SW480 (cell line): ENCODE data around the gene TAPBP.
"Not testable (repeated sequence)": the region's sequence is repeated elsewhere in the genome, so short reads cannot be mapped to it uniquely, and the experiment has no call there.

Experiments used
- DNase-seq: peaks from one replicate; pipeline ENCODE4 v3.0.0-alpha.2; 2016; ENCODE audit warnings: low spot score

The TAPBP gene

GRCh38 chr6:33296797-33297405 is 17.0 kb downstream of the TAPBP start:
- no peak for DNase-seq

GRCh38 chr6:33295621-33296369 is 18.1 kb downstream of the TAPBP start:
- no peak for DNase-seq

- DNase-seq: no peak
Measured at GRCh38 chr6:33294086-33294823, 19.6 kb downstream of the TAPBP start.

- DNase-seq: no peak
Measured at GRCh38 chr6:33292996-33293682, 20.7 kb downstream of the TAPBP start.

- DNase-seq: no peak
Measured at GRCh38 chr6:33290459-33290858, 23.4 kb downstream of the TAPBP start.

- no peak for DNase-seq
Measured at GRCh38 chr6:33289784-33290315, 24.0 kb downstream of the TAPBP start.

GRCh38 chr6:33288921-33289783 is 24.7 kb downstream of the TAPBP start, which contains the start of the genes PFDN6 and WDR46:
Gene PFDN6 (plus strand): TSS chr6:33289601. CDS start chr6:33289857, 256 bp downstream.
Gene WDR46 (minus strand): TSS chr6:33289239. CDS start chr6:33289170, 69 bp downstream.
- peak; percentile 89 for DNase-seq

GRCh38 chr6:33288141-33288920 is 25.5 kb downstream of the TAPBP start:
- DNase-seq: no peak

- no peak for DNase-seq
Measured at GRCh38 chr6:33286946-33287914, 26.6 kb downstream of the TAPBP start.

- DNase-seq: not testable (repeated sequence)
Measured at GRCh38 chr6:33285214-33285613, 28.7 kb downstream of the TAPBP start.

GRCh38 chr6:33280539-33280938 is 33.3 kb downstream of the TAPBP start:
- no peak for DNase-seq

GRCh38 chr6:33279971-33280511 is 33.8 kb downstream of the TAPBP start:
- DNase-seq: peak; percentile 61

- DNase-seq: no peak
Measured at GRCh38 chr6:33279257-33279695, 34.6 kb downstream of the TAPBP start.

GRCh38 chr6:33278810-33279209 is 35.1 kb downstream of the TAPBP start:
- no peak for DNase-seq

- no peak for DNase-seq
Measured at GRCh38 chr6:33278392-33278741, 35.5 kb downstream of the TAPBP start.

GRCh38 chr6:33277663-33278391 is 36.1 kb downstream of the TAPBP start:
- no peak for DNase-seq

- peak; percentile 79 for DNase-seq
Measured at GRCh38 chr6:33276864-33277662, 36.8 kb downstream of the TAPBP start, which contains the start of gene B3GALT4. Gene B3GALT4 (plus strand): TSS chr6:33277123. CDS start chr6:33277420, 297 bp downstream.
